ENCODE data around the gene MPG.

The MPG gene

GRCh38 chr16:64914-65255, 13.1 kb upstream of the MPG start:
- FAIRE-seq (no peak), DNase-seq (ENCODE audit: extremely low spot score, insufficient read length, low read depth) (no peak)

- DNase-seq (ENCODE audit: extremely low spot score, insufficient read length, low read depth) (peak; percentile 82), FAIRE-seq (peak; percentile 77)
Measured at GRCh38 chr16:65745-66144, 12.3 kb upstream of the MPG start.

DNA sequence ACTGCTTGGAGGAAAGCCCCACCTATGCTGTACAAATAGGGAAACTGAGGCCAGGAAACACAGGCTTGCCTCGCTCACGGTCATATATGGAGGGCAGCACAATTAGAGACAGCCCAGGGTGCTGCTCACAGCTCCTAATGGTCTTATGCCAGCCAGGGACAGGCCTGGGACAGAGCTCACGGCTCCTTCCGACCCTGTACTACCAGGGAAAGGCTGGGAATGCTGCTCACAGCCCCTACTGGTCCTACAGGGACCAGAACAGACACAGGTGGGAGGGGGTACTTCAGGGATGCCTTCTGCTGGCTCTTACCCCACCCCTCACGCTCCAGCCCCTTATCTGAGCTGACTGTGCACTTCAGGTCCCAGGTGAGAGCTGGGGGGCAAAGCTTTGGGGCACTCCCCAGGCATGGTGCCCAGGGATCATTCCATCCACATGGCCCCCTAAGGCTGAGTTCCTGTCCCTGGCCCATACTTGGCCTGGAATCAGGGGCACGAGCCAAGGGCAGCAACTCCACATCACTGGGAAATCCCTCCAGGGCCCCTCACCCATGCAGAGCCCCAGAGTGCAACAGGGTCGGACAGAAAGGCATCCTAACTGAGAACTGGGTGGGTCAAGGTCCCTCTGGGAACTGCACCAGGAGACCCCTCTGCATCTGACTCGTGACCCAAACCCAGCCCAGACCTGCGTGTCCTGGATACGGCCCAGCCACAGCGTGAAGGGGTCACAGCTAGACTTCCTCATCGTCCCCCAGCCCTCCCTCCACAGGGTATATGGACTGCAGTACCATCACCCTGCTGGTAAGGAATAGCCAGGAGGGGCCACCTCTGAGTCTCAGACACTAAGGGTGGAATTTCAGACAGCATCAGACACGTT, 11.5 kb upstream of the MPG start:
- no peak for FAIRE-seq
- no peak for DNase-seq (ENCODE audit: extremely low spot score, insufficient read length, low read depth)

- FAIRE-seq (no peak), DNase-seq (ENCODE audit: extremely low spot score, insufficient read length, low read depth) (no peak)
Measured at GRCh38 chr16:67183-67791, 10.7 kb upstream of the MPG start.

GRCh38 chr16:67884-68789, 9.9 kb upstream of the MPG start:
- no peak for DNase-seq (ENCODE audit: extremely low spot score, insufficient read length, low read depth)

DNA sequence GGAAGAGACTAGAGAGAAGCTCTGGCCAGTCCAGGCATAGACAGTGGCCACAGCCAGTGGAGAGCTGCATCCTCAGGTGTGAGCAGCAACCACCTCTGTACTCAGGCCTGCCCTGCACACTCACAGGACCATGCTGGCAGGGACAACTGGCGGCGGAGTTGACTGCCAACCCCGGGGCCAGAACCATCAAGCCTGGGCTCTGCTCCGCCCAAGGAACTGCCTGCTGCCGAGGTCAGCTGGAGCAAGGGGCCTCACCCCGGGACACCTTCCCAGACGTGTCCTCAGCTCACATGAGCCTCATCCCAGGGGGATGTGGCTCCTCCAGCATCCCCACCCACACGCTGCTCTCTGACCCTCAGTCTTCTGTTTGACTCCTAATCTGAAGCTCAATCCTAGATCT, 8.8 kb upstream of the MPG start:
- FAIRE-seq: no peak
- no peak for DNase-seq (ENCODE audit: extremely low spot score, insufficient read length, low read depth)

More at GRCh38 chr16:67884-68789, 9.9 kb upstream of the MPG start:
- no peak for FAIRE-seq

- DNase-seq (ENCODE audit: extremely low spot score, insufficient read length, low read depth) (no peak), FAIRE-seq (no peak)
Measured at GRCh38 chr16:71210-71539, 6.8 kb upstream of the MPG start.

DNA sequence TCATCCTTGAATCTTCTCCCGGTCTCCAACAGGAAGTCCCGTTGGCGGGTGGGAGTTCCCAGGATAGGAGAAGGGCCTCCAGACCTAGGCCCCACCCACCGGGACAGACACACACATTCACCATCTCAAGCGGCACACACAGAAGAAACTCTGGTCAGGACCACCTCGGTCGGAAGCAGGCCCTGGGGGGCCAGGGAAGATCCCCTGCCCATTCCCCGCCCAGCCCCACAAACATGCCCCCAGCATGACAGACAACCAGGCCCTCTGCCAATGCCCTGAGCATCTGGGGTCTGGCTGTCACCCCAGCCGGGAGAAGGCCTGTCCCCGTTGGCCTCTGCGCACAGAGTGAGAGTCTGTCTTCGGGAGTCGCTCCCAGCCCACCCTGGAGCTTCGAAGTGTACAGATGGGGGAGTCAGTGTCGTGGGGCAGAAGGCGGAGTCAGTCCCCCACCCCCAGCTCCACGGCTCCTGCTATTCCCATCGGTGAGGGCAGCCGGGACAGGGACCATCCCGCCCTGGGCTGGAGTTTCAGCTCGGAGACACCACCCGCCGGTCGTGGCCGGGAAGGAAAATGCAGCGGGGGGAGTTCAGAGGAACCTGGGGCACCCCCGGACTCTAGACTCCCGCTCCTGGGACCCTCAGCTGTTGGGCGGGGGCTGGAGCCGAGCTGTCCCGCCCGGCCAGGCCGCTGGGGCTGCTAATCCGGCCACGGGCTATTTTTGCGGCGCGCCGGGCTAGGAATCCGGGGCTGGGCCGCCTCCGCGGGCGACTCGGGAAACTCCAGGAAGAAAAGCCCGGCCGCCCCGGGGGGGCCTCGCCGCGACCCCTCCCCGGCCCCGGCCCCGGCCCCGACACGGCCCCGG, 6.3 kb upstream of the MPG start:
- no peak for FAIRE-seq
- no peak for DNase-seq (ENCODE audit: extremely low spot score, insufficient read length, low read depth)

DNA sequence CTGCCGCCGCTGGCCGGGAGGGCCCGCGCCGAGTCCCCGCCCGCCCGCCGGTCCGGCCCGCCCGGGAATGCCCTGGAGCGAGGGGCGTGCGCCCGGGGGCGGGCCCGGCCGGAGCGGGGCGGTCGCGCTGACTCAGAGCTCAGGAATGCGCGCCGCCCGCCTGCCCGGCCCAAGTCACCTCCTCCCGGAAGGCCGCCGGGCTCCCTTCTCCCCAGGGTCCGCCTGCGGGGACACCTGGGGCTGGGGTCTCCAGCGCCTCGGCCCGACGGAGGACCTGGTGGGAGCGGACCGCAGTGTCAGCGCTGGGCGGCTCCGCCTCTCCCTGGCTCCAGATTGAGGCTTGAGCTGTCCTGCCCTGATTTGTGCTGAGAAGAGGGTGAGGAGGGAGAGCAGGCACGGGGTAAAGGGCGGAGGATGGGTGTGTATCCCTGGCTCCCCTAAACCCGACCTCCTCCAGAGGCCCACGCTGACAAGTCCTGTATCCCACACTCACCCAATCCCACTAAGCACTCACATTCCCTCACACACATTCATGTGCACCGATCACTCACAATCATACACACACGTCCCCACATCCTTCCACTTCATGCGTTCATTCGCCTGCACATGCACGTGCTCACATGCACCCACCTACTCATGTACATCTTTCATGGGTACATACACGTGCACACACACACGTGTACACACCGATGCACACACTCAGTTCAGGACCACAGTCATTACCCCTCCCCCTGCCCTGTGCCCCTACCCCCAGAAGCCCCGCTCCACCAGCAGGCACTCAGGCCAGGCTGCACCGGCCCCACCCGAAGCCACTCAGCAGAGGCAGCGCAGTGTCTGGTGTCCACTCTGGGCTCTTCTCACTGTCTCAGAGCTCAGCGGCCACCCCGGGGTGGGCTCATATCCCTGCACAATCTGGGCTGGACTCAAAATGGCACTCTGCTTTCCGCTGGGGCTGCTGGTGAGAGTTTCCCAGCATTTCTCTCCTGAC, 5.2 kb upstream of the MPG start, which contains the start of gene RHBDF1:
Gene RHBDF1 (minus strand): TSS at position 71 of the 988 bp plus-strand sequence. CDS start 7,616 bp downstream, outside the sequence.
- DNase-seq (ENCODE audit: extremely low spot score, insufficient read length, low read depth) (no peak), FAIRE-seq (no peak)

DNA sequence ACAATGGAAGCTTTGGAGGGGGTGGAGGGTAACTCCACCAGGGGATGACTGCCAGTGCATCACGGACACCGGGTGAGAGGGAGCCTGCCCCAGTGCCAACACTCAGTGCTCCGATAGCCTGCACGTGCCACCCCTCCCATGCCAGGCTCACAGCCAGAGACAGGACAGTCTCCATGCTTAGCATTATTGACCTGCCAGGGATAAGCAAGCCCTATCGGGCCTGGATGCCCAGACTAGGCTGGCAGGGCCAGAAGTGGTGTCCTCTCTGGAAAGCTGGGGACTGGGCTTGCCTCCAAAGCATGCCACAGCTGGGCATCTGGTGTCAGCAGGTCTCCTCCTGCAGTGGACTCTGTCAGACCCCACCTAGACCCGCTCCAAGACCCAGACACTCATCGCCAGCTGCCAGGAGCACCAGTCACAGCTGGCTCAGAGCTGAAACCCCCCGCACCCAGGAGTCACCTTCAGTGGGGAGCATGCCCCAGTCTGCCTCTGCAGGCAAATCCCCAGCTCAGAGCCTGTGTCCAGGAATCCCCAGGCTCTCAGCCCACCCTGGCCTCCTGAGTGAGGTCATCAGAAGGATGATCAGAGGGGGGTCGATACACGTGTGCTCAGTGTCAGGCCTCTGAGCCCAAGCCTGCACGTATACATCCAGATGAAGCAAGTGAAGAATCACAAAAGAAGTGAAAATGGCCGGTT, 3.8 kb upstream of the MPG start:
- FAIRE-seq (no peak), DNase-seq (ENCODE audit: extremely low spot score, insufficient read length, low read depth) (no peak)

DNA sequence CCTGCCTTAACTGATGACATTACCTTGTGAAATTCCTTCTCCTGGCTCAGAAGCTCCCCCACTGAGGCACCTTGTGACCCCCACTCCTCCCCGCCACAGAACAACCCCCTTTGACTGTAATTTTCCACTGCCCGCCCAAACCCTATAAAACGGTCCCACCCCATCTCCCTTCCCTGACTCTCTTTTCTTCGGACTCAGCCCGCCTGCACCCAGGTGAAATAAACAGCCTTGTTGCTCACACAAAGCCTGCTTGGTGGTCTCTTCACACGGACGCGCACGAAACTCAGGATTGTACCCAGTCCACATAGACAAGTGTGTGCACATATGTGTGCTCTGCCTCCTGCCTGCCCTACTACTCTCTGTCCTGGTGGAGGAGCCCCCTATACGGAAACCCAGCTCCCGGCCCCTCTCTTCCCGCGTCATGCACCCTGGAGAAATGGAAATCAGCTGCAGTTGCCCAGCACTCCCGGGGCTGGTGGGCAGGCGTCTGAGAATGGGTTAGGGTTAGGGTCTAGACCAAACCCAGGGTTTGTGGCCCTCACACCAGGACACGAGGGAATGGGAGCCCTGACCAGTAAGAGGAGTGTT, 3.2 kb upstream of the MPG start:
- DNase-seq (ENCODE audit: extremely low spot score, insufficient read length, low read depth) (no peak), FAIRE-seq (no peak)

- no peak for DNase-seq (ENCODE audit: extremely low spot score, insufficient read length, low read depth)
- no peak for FAIRE-seq
Measured at GRCh38 chr16:75580-76501, 2.2 kb upstream of the MPG start.

DNA sequence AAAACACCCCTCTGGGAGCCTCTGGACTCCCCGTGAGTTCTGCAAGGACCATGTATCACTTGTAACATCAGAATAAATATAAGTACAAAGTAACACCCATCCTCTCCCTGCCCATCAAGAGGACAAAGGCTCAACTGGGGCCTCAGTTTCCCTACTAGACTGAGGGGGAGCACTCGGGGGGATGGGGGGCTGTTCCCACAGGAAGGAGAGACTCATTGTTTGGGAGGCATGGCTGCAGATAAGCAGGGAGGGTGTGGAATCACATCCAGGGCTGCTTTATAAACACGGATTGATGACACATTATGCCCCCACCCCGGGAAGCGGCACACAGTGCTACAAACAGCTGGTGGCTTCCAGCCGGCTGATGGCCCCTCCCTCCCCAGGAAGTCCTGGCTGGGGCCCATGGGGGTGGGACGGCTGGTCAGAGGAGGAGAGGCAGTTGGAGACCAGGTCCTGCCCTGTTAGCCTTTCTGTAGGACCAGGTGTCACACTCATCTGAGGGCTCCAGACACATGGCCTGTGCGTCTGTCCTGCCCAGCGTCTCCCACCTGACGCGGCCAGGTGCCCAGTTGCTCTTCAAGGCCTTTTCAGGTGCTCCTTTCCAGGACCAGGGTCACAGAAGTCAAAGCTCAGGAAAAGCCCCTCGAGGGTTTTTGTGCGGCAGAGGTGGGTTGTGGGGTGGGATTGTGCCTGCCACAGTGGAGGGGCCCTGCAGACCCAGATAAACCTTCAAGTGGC, 1.3 kb upstream of the MPG start:
- FAIRE-seq: no peak

GRCh38 chr16:77273-77806, 685 bp upstream of the MPG start:
- FAIRE-seq: peak; percentile 58
- DNase-seq (ENCODE audit: extremely low spot score, insufficient read length, low read depth): no peak

More for the DNA sequence above, 1.3 kb upstream of the MPG start:
- DNase-seq (ENCODE audit: extremely low spot score, insufficient read length, low read depth): no peak

DNA sequence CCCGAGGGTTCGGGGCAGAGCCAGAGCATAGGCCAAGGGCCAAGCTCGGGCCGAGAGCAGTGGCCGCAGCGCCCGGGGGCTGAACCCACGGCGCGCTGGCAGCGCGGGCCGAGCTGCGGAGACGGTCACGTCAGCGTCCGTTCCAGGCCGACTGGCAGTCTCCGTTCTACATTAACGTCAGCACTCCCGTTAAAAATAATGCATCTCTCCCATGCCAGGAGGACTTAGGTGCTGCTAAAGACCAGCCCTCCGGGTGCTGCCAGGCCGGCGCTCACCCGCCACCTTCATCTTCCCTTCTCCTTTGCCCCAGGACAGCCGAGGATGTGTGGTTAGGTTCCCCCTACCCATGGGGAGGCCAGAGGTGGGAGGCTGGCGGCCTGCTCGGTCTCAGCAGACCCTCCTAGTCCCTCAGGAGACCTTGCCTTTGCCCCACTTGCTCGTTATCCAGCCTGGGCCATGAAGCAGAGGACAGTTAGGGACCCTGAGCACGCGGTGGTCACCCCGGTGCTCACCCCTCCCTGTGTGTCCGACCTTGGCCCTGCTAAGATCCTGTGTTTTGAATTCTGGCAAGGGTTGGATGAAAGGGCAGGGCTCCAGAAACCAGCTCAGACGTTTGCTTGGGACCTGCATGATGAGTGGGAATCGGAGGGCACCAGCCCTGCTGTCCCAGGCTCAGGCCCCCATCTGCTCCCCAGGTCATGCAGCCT, 572 bp downstream of the MPG start:
- DNase-seq (ENCODE audit: extremely low spot score, insufficient read length, low read depth): no peak
- FAIRE-seq: no peak
